Measurements from ENCODE around the gene KLK15.

The KLK15 gene

DNA sequence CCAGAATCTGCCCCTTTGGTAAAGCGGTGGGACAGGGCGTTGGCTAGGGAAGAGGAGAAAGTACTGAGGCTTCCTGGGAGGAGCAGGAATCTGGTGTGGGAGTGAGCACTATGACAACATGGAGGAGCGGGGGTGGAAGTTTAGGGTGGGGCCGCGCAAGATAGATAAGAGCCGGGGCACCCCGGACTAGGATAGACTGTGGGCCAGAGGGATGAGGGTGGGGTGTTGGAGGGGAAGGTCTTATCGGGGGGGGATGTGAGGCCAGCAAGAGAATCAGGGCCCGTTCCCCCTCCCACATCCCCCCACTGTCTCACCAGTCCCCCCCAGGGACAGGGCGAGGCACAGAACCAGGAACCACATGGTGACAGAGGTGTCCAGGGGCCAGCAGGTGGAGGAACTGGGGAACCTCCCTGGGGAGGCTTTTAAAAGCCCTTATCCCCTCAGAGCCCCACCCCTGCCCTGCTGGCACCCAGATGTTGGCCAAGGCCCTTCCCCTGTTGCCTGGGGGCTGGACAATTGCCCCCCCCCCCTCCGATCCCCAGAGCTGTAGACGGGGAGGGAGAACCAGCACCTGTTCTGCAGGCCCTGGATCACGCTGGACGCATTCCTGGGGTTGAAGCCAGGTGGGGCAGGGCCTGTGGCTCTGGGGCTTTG, 9.9 kb downstream of the KLK15 start, which contains the start of gene KLK1 (continued):
- no peak for TF ChIP-seq ZNF8 (CRISPR knock-in tag; IDR thresholded peaks at IDR 0.05)
- TF ChIP-seq ZC3H10 (CRISPR knock-in tag; IDR thresholded peaks at IDR 0.05) = no peak
- no peak for TF ChIP-seq ARNTL (CRISPR knock-in tag; IDR thresholded peaks at IDR 0.05; ENCODE audit: borderline replicate concordance, low read depth)
- TF ChIP-seq ESRRG (CRISPR knock-in tag; IDR thresholded peaks at IDR 0.05) = no peak
- TF ChIP-seq, protein P1, sequence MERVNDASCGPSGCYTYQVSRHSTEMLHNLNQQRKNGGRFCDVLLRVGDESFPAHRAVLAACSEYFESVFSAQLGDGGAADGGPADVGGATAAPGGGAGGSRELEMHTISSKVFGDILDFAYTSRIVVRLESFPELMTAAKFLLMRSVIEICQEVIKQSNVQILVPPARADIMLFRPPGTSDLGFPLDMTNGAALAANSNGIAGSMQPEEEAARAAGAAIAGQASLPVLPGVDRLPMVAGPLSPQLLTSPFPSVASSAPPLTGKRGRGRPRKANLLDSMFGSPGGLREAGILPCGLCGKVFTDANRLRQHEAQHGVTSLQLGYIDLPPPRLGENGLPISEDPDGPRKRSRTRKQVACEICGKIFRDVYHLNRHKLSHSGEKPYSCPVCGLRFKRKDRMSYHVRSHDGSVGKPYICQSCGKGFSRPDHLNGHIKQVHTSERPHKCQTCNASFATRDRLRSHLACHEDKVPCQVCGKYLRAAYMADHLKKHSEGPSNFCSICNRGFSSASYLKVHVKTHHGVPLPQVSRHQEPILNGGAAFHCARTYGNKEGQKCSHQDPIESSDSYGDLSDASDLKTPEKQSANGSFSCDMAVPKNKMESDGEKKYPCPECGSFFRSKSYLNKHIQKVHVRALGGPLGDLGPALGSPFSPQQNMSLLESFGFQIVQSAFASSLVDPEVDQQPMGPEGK (CRISPR knock-in tag; IDR thresholded peaks at IDR 0.05; ENCODE audit: borderline replicate concordance) = no peak
- TF ChIP-seq PPARA (CRISPR knock-in tag; IDR thresholded peaks at IDR 0.05; ENCODE audit: borderline replicate concordance) = no peak
- no peak for TF ChIP-seq SNAI2 (CRISPR knock-in tag; IDR thresholded peaks at IDR 0.05)
- no peak for TF ChIP-seq ZNF565 (CRISPR knock-in tag; conservative IDR thresholded peaks at IDR 0.05; ENCODE audit: low read depth)
- TF ChIP-seq, protein P2, sequence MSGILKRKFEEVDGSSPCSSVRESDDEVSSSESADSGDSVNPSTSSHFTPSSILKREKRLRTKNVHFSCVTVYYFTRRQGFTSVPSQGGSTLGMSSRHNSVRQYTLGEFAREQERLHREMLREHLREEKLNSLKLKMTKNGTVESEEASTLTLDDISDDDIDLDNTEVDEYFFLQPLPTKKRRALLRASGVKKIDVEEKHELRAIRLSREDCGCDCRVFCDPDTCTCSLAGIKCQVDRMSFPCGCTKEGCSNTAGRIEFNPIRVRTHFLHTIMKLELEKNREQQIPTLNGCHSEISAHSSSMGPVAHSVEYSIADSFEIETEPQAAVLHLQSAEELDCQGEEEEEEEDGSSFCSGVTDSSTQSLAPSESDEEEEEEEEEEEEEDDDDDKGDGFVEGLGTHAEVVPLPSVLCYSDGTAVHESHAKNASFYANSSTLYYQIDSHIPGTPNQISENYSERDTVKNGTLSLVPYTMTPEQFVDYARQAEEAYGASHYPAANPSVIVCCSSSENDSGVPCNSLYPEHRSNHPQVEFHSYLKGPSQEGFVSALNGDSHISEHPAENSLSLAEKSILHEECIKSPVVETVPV (CRISPR knock-in tag; IDR thresholded peaks at IDR 0.05) = no peak
- TF ChIP-seq, protein P3, sequence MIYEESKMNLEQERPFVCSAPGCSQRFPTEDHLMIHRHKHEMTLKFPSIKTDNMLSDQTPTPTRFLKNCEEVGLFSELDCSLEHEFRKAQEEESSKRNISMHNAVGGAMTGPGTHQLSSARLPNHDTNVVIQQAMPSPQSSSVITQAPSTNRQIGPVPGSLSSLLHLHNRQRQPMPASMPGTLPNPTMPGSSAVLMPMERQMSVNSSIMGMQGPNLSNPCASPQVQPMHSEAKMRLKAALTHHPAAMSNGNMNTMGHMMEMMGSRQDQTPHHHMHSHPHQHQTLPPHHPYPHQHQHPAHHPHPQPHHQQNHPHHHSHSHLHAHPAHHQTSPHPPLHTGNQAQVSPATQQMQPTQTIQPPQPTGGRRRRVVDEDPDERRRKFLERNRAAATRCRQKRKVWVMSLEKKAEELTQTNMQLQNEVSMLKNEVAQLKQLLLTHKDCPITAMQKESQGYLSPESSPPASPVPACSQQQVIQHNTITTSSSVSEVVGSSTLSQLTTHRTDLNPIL (CRISPR knock-in tag; IDR thresholded peaks at IDR 0.05; ENCODE audit: low read depth) = no peak
- no peak for TF ChIP-seq RARB (CRISPR knock-in tag; IDR thresholded peaks at IDR 0.05)

DNA sequence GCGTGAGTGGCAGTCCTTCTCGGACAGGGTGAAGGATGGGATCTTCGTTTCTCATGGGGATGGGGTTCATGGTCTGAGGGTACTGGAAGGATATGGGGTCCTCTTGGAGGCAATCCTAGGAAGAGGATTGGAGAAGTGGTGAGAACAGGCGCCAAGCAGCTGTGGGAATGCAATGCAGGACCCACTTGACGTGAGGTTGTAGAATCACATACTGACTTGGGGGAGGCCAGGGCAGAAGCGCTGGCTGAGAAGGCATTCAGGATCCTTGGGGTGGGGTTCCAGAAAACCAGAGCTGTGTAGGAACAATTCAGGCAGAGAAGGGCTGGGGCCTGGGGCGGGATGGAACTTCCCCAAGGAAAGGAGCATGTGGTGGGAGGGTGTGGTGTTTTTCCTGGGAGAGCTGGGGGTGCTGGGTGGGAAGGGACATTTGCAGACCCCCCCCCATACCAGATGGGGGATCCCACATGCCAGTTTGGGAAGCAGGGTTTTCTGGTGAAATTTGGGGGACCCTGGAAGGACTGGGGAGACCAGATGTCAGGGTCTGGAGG, 10.6 kb downstream of the KLK15 start:
- no peak for TF ChIP-seq PPARA (CRISPR knock-in tag; IDR thresholded peaks at IDR 0.05; ENCODE audit: borderline replicate concordance)
- TF ChIP-seq ZC3H10 (CRISPR knock-in tag; IDR thresholded peaks at IDR 0.05) = no peak
- TF ChIP-seq, protein P4, sequence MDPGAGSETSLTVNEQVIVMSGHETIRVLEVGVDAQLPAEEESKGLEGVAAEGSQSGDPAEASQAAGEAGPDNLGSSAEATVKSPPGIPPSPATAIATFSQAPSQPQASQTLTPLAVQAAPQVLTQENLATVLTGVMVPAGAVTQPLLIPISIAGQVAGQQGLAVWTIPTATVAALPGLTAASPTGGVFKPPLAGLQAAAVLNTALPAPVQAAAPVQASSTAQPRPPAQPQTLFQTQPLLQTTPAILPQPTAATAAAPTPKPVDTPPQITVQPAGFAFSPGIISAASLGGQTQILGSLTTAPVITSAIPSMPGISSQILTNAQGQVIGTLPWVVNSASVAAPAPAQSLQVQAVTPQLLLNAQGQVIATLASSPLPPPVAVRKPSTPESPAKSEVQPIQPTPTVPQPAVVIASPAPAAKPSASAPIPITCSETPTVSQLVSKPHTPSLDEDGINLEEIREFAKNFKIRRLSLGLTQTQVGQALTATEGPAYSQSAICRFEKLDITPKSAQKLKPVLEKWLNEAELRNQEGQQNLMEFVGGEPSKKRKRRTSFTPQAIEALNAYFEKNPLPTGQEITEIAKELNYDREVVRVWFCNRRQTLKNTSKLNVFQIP (CRISPR knock-in tag; IDR thresholded peaks at IDR 0.05; ENCODE audit: borderline replicate concordance, low read depth) = no peak
- TF ChIP-seq, protein P3 (CRISPR knock-in tag; IDR thresholded peaks at IDR 0.05; ENCODE audit: low read depth) = no peak
- no peak for TF ChIP-seq ZNF565 (CRISPR knock-in tag; conservative IDR thresholded peaks at IDR 0.05; ENCODE audit: low read depth)
- TF ChIP-seq SNAI2 (CRISPR knock-in tag; IDR thresholded peaks at IDR 0.05) = no peak
- TF ChIP-seq, protein P1 (CRISPR knock-in tag; IDR thresholded peaks at IDR 0.05; ENCODE audit: borderline replicate concordance) = no peak
- TF ChIP-seq ZFP30 (CRISPR knock-in tag; IDR thresholded peaks at IDR 0.05) = no peak
- TF ChIP-seq ESRRG (CRISPR knock-in tag; IDR thresholded peaks at IDR 0.05) = no peak
- TF ChIP-seq BACH2 (CRISPR knock-in tag; IDR thresholded peaks at IDR 0.05; ENCODE audit: borderline replicate concordance) = no peak
- TF ChIP-seq, protein P5, sequence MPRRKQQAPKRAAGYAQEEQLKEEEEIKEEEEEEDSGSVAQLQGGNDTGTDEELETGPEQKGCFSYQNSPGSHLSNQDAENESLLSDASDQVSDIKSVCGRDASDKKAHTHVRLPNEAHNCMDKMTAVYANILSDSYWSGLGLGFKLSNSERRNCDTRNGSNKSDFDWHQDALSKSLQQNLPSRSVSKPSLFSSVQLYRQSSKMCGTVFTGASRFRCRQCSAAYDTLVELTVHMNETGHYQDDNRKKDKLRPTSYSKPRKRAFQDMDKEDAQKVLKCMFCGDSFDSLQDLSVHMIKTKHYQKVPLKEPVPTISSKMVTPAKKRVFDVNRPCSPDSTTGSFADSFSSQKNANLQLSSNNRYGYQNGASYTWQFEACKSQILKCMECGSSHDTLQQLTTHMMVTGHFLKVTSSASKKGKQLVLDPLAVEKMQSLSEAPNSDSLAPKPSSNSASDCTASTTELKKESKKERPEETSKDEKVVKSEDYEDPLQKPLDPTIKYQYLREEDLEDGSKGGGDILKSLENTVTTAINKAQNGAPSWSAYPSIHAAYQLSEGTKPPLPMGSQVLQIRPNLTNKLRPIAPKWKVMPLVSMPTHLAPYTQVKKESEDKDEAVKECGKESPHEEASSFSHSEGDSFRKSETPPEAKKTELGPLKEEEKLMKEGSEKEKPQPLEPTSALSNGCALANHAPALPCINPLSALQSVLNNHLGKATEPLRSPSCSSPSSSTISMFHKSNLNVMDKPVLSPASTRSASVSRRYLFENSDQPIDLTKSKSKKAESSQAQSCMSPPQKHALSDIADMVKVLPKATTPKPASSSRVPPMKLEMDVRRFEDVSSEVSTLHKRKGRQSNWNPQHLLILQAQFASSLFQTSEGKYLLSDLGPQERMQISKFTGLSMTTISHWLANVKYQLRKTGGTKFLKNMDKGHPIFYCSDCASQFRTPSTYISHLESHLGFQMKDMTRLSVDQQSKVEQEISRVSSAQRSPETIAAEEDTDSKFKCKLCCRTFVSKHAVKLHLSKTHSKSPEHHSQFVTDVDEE (CRISPR knock-in tag; IDR thresholded peaks at IDR 0.05) = no peak
- TF ChIP-seq TCF4 (CRISPR knock-in tag; IDR thresholded peaks at IDR 0.05; ENCODE audit: borderline replicate concordance) = no peak
- ATAC-seq = no peak
